Measurements from ENCODE around the gene PSMD1. TPM values are rescaled to one million over a fixed set of nuclear protein-coding genes. Genes with fewer than 3 reads are reported as not detected.

PSMD1 gene
- total and polyA plus RNA-seq, 2 donors (not counting 3 experiments of a cell fraction or from before 2014, with no cell fraction given): 163 to 209 TPM

- dilution Hi-C loops (cut with MboI; ENCODE audit: extremely low pct_ligation_motif_present, low sequenced_read_pairs): no loop called here
- no TSS peak for BruUV-seq (replicated peaks)
Measured at GRCh38 chr2:231207734-231208133, 151.1 kb downstream of the PSMD1 start.

More at GRCh38 chr2:231207734-231208133, 151.1 kb downstream of the PSMD1 start:
- DNase-seq (ENCODE audit: low read depth, low spot score) (no peak), FAIRE-seq (no peak)
- H2AFZ ChIP-seq (ENCODE audit: low read depth, low read length): no peak overlapping the region
- no peak overlapping the region for H3K27ac ChIP-seq (ENCODE audit: insufficient read depth, low read depth, low read length)
- H3K4me2 ChIP-seq (ENCODE audit: insufficient read depth, low read length): no peak overlapping the region
- no peaks in the 10 kb centered on the region for H3K9me1 ChIP-seq (replicated peaks; ENCODE audit: control insufficient read depth, extremely low read depth, insufficient read depth, low read length)
- H4K20me1 ChIP-seq (replicated peaks; ENCODE audit: control insufficient read depth, extremely low read depth, insufficient read depth, low read length): no peaks in the 10 kb centered on the region
- H3K9ac ChIP-seq (replicated peaks; ENCODE audit: extremely low read depth, insufficient read depth, low read length): no peak overlapping the region
- H3K36me3 ChIP-seq (ENCODE audit: control insufficient read depth in 2 of 2, extremely low read depth in 1 of 2, insufficient read depth in 2 of 2, low read length in 2 of 2): peaks cover 0 to 3% of the 10 kb centered on the region in 2 experiments
- H3K9me3 ChIP-seq (replicated peaks; ENCODE audit: control insufficient read depth, insufficient read depth, low read length): no peaks in the 10 kb centered on the region
- no peak overlapping the region for H3K4me3 ChIP-seq (replicated peaks in 1 of 3; ENCODE audit: insufficient read depth in 1 of 3, low read depth in 1 of 3, low read length in 3 of 3)
- ChIA-PET POLR2A (no interaction called here), CTCF (no interaction called here)
- no peaks in the 10 kb centered on the region for H3K79me2 ChIP-seq (ENCODE audit: control insufficient read depth, insufficient read depth, low read length)
- intact Hi-C loops (cut with micrococcal nuclease): no loop called here
- no peaks in the 10 kb centered on the region for H3K4me1 ChIP-seq (ENCODE audit: control insufficient read depth, extremely low read depth, insufficient read depth, low read length)
- H3K27me3 ChIP-seq (ENCODE audit: control insufficient read depth in 2 of 2, insufficient read depth in 2 of 2, low read length in 2 of 2): no peaks in the 10 kb centered on the region
- TF ChIP-seq POLR2AphosphoS5 (IDR thresholded peaks at IDR 0.05; ENCODE audit: insufficient read depth, low read depth, low read length) (no peak), CTCF (IDR thresholded peaks at IDR 0.05; ENCODE audit: extremely low read depth in 1 of 2, insufficient read depth in 1 of 2, low read depth in 1 of 2, low read length in 2 of 2) (no peak), MAX (IDR thresholded peaks at IDR 0.05; ENCODE audit: insufficient read depth, insufficient read length) (no peak), POLR2A (IDR thresholded peaks at IDR 0.05; ENCODE audit: low read depth, low read length) (no peak), JUN (IDR thresholded peaks at IDR 0.05; ENCODE audit: borderline replicate concordance, insufficient read depth, insufficient read length, low read depth) (no peak), MYC (IDR thresholded peaks at IDR 0.05; ENCODE audit: low read depth, low read length) (no peak), EZH2 (IDR thresholded peaks at IDR 0.05; ENCODE audit: borderline replicate concordance, low read depth, low read length, severe bottlenecking) (no peak), GATA2 (IDR thresholded peaks at IDR 0.05; ENCODE audit: insufficient read depth, insufficient read length, low read depth, low read length) (no peak), FOS (IDR thresholded peaks at IDR 0.05; ENCODE audit: borderline replicate concordance, insufficient read depth, low read length) (no peak)
